Body of pancreas (tissue), 4 donors: ENCODE measurements around the gene TMEM182. TPM values are rescaled to one million over a fixed set of nuclear protein-coding genes. Genes with fewer than 3 reads are reported as not detected.

ENCODE experiments used
- ATAC-seq: fragments of 150-250 bp; one replicate; pipeline ENCODE4 v1.9.1; 2016
- DNase-seq, 4 donors: peaks; one replicate each; pipeline ENCODE4 v3.0.0-alpha.2; 2019
- H3K27ac ChIP-seq, 4 donors: fragments of 200-600 bp; sonication (generic); 1 replicate in 3 of 4; 2 replicates in 1 of 4; pipeline versions ENCODE4 v1.5.1 to v1.6.1; 2016 to 2019; ENCODE audit warnings: mild to moderate bottlenecking in 1 of 4, mixed read lengths in 1 of 4, moderate library complexity in 1 of 4
- H3K27me3 ChIP-seq, 2 donors: fragments of 200-600 bp; sonication (generic); one replicate each; pipeline ENCODE4 v1.6.0; 2016; ENCODE audit warnings: mild to moderate bottlenecking in 1 of 2
- H3K36me3 ChIP-seq, 2 donors: fragments of 200-600 bp; sonication (generic); replicated peaks in 1 of 2; 2 replicates each; pipeline ENCODE4 v1.5.1; 2016; ENCODE audit warnings: low read depth in 2 of 2; ENCODE audit not compliant: insufficient read depth in 1 of 2
- H3K4me1 ChIP-seq: fragments of 200-600 bp; sonication (generic); one replicate; pipeline ENCODE4 v1.6.0; 2016
- H3K4me3 ChIP-seq, 2 donors: fragments of 200-600 bp; sonication (generic); 1 replicate in 1 of 2; 2 replicates in 1 of 2; pipeline ENCODE4 v1.5.1; 2016 to 2019
- H3K9me3 ChIP-seq, 3 donors: fragments of 200-600 bp; sonication (generic); 1 replicate in 2 of 3; 2 replicates in 1 of 3; pipeline ENCODE4 v1.5.1; 2016
- POLR2A ChIP-seq, 3 donors: fragments of 450-650 bp; IDR thresholded peaks; one replicate each; pipeline ENCODE4 v1.6.1; 2016; ENCODE audit warnings: antibody characterized with exemption in 3 of 3, mild to moderate bottlenecking in 2 of 3
- WGBS, 2 donors: methylation state at CpG; one replicate each; pipeline ENCODE4 v1.1.5; 2017; 5-methylcytosine and 5-hydroxymethylcytosine counted together
- intact Hi-C: fragments of 100-400 bp; cut with DNase I; formaldehyde crosslinking; loops from one replicate; pipeline ENCODE4 v1.15.1; 2023
- total RNA-seq, 2 donors: library from RNA; depleted of rRNA; stranded (reverse); fragments of >200 nt; gene quantifications; one replicate each; pipeline ENCODE4 v1.1.0, GENCODE V29; 2016
- TF ChIP-seq, protein P1 (sequence below), 7 experiments: fragments of 450-650 bp in 4 of 7; fragments of 200-600 bp in 3 of 7; sonication (generic) in 3 of 7; IDR thresholded peaks; one replicate each; pipeline ENCODE4 v1.5.1; 2016 to 2019; ENCODE audit warnings: antibody characterized with exemption in 7 of 7

The TMEM182 gene
- total RNA-seq, 2 donors from 2014 or later, result 0.33 to 1.8 TPM

DNA sequence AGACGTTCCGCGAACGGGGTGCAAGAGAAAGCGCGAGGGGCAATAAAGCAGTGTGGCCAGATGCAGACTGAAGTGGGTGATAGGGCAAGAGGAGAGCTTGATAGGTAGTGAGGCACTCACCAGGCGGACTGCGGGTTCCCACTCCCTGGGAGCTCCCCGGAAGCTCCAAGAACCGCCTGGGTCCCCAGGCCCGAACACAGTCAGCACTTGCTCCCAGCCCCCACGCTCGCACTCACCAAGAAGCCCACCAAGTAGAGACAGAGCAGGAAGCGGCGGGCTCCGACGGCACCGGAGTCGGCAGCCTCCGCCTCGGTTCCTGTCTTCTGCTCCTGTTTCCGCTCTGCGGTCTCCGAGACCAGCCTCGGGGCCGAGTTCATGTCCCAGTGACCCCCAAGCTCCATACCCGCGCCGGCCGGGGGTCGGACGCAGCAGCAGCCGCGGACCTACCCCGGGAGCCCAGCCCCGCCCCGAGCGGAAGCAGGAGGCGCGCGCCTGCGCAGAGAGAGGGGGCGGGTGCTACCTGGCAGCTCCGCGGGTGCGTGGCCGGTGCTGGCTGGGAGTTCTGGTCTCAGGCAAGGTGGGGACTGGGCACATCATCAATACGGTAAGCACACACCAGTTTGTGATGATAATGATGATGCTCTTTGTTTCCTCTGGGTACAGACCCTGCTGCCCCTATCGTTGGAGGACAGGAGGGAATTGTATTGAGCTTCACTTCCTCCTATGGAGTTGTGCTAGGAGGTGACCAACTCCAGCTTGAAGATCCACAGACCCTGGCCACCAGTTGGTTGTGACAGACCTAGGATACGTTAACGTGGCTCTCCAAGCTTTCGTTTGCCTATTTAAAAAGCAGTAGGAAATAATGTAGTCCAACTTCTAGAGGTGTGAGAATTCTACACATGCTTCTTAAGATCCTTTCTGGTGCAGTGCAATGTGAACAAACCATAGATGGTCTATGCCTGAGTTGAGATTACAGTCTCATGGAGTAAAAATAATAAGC, 25.1 kb upstream of the TMEM182 start:
- 0 to 1% methylated on average over 14 to 37 of the region's 52 CpGs for WGBS, 2 donors
- Histone ChIP-seq H3K27ac (peak overlapping the region; percentile 81 to 90 (median 88)), H3K27me3 (no peaks in the 10 kb centered on the region), H3K4me1 (peaks cover 29% of the 10 kb centered on the region), H3K9me3 (no peaks in the 10 kb centered on the region), H3K36me3 (peaks cover 0 to 2% of the 10 kb centered on the region in 2 donors), H3K4me3 (peak overlapping the region; percentile 74 to 76)
- DNase-seq (peak; percentile 87 to 92 (median 88)), ATAC-seq (peak; percentile 91)
- intact Hi-C loops, result no loop called here
- TF ChIP-seq, protein P1, sequence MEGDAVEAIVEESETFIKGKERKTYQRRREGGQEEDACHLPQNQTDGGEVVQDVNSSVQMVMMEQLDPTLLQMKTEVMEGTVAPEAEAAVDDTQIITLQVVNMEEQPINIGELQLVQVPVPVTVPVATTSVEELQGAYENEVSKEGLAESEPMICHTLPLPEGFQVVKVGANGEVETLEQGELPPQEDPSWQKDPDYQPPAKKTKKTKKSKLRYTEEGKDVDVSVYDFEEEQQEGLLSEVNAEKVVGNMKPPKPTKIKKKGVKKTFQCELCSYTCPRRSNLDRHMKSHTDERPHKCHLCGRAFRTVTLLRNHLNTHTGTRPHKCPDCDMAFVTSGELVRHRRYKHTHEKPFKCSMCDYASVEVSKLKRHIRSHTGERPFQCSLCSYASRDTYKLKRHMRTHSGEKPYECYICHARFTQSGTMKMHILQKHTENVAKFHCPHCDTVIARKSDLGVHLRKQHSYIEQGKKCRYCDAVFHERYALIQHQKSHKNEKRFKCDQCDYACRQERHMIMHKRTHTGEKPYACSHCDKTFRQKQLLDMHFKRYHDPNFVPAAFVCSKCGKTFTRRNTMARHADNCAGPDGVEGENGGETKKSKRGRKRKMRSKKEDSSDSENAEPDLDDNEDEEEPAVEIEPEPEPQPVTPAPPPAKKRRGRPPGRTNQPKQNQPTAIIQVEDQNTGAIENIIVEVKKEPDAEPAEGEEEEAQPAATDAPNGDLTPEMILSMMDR (IDR thresholded peaks at IDR 0.05), result peak in 2 of 7 experiments; percentile 33 to 36
- peak; percentile 59 to 88 (median 84) for TF ChIP-seq POLR2A (IDR thresholded peaks at IDR 0.05)

DNA sequence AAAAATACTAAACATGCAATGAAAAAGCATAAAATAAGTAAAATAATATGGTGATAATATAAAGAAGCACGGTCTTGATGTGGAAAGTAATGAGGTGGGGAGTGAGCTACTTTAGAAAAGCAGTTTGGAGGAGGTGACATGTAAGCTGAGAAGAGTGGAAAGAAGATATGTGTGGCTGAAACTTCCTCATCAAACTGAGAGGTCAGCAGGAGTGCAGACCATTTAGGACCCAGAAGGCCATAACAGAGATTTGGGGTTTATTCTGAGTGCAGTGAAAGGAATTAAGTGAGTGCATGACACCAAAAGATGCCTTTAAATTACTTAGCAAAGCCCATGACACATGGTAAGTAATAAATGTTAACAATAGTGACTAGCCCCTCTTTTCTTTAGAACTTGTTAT, 24.4 kb upstream of the TMEM182 start:
- DNase-seq, result no peak
- no peaks in the 10 kb centered on the region for H3K27me3 ChIP-seq
- intact Hi-C loops, result no loop called here
- WGBS, 2 donors, result 63 to 72% methylated on average over 1 of the region's 1 CpG
- H3K36me3 ChIP-seq, result no peaks in the 10 kb centered on the region
- TF ChIP-seq, protein P1 (IDR thresholded peaks at IDR 0.05), result no peak
- TF ChIP-seq POLR2A (IDR thresholded peaks at IDR 0.05), result no peak
- H3K27ac ChIP-seq, result peak overlapping the region in 1 of 4 donors; percentile 89
- no peaks in the 10 kb centered on the region for H3K9me3 ChIP-seq
- ATAC-seq, result no peak
- H3K4me1 ChIP-seq, result peaks cover 29% of the 10 kb centered on the region
- no peak overlapping the region for H3K4me3 ChIP-seq

DNA sequence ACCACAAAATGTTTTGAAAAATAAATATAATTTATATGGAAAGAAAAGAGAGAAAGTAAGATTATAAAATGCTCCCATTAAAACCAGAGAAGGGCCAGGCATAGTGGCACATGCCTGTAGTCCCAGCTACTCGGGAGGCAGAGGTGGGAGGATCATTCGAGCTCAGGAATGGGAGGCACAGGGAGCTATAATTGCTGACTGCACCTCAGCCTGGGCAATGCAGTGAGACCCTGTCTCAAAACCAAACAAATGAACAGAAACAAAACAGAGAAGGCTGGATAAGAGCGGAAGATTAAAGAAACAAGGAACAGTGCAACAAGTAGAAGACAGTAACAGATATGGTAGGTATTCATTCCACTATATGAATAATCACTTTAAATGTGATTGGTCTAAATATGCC, 18.6 kb upstream of the TMEM182 start:
- no peak for DNase-seq
- 93 to 95% methylated on average over 3 of the region's 3 CpGs for WGBS, 2 donors

DNA sequence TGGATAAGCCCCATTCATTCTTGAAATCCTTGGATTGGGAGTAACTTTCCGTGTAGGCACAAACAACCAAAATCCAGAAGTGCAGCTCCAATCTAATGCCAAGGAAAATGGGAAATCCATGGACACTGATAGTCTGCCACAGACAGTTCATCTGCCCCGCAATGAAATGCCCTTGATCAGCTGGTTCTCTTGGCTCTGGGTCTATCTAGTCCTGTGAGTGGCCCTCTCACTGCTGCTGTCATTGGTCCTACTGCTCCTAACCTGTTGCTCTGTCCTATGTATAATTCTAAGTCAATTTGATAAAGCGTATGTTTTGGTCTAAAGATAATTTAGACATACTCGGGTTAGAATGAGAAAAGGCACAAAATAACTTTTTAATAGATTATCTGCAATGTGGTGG, 13.7 kb upstream of the TMEM182 start:
- Histone ChIP-seq H3K36me3 (no peaks in the 10 kb centered on the region), H3K9me3 (no peaks in the 10 kb centered on the region), H3K27me3 (no peaks in the 10 kb centered on the region), H3K4me3 (no peak overlapping the region), H3K4me1 (no peaks in the 10 kb centered on the region), H3K27ac (no peak overlapping the region)
- ATAC-seq (no peak), DNase-seq (no peak)
- TF ChIP-seq, protein P1 (IDR thresholded peaks at IDR 0.05), result no peak
- TF ChIP-seq POLR2A (IDR thresholded peaks at IDR 0.05), result no peak
- intact Hi-C loops, result no loop called here
- 78 to 91% methylated on average over 4 of the region's 4 CpGs for WGBS, 2 donors

More for the DNA sequence above, 18.6 kb upstream of the TMEM182 start:
- TF ChIP-seq, protein P1 (IDR thresholded peaks at IDR 0.05), result no peak
- no peaks in the 10 kb centered on the region for H3K4me1 ChIP-seq
- no peak overlapping the region for H3K27ac ChIP-seq
- H3K27me3 ChIP-seq, result no peaks in the 10 kb centered on the region
- ATAC-seq, result no peak
- no peak overlapping the region for H3K4me3 ChIP-seq
- no peaks in the 10 kb centered on the region for H3K36me3 ChIP-seq
- no peaks in the 10 kb centered on the region for H3K9me3 ChIP-seq
- intact Hi-C loops, result no loop called here
